GM19035 (cell line): ENCODE results near the gene DERA.
"Not testable (repeated sequence)": the region's sequence is repeated elsewhere in the genome, so short reads cannot be mapped to it uniquely, and the experiment has no call there.

ENCODE experiments used
- ATAC-seq: cut with Tn5 transposase; IDR thresholded peaks from one replicate; pipeline ENCODE4 v1.9.1; 2021; ENCODE audit not compliant: unreplicated experiment

The DERA gene

DNA sequence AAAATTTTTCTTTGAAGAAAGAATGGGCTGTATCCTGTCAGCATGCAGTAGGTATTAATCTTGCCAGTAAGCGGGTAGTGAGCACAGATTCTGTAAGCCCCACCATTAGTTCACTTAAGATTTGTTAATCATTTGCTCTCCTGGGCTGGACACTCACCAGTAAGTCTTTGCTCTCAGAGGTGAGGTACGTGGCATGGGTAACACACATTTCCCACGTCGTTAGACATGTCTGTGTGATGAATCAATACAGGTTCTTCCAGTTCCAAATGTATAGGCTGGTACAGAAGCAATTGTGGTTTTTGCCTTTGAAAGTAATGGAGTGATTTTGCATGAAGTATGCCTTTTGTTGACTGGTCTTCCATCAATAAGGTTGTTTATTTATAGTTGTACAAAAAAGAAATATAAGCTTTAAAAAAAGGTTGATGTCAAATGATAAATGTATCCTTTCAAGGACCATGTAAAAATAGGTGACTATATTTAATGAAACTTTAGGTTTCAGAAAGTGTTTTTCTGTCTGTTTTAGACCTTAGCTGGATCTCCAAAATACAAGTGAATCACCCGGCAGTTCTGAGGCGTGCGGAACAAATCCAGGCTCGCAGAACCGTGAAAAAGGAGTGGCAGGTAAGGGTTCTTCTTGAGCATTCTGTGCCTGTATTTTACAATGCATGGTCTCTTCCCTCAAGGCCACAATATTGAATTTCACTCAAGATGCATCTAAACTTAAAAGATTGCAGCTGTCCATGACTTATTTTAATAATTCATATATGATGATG lies 45.5 kb downstream of the DERA start:
- no peak for ATAC-seq

DNA sequence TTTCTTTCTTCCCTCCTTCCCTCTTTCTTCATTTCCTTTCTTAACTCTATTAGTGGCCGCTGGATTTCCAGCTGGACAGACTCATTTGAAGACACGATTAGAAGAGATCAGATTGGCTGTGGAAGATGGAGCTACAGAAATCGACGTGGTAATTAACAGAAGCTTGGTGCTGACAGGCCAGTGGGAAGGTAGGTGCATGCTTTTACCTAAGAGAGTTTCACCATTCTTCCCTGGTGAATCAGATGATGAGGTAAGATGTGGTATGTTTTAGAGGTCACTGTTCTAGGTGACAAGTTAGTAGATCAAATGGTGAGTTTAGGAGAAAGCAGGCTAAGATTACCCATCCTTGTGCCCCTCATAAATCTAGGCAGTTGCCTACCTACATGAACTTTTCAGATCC lies 51.6 kb downstream of the DERA start:
- ATAC-seq = no peak

- no peak for ATAC-seq
Observed at GRCh38 chr12:15963271-15963670, 52.1 kb downstream of the DERA start.

DNA sequence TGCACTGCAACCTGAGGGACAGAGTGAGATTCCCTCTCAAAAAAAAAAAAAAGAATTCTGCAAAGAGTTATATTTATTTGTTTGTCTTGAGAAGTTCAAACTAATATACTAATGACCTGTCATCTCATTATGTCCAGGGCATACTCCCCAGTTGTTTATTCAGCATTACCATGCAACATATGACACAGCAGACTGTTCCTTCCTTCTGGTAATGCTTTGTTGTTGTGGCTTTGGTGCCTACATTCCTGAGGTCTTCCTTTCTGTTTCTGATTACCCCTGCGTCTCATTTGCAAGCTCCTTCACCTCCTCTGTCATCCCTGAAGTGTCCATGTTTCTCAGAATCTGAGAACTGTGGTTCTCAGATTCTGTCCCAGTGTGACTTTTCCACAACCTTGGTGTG lies 55.3 kb downstream of the DERA start:
- no peak for ATAC-seq

DNA sequence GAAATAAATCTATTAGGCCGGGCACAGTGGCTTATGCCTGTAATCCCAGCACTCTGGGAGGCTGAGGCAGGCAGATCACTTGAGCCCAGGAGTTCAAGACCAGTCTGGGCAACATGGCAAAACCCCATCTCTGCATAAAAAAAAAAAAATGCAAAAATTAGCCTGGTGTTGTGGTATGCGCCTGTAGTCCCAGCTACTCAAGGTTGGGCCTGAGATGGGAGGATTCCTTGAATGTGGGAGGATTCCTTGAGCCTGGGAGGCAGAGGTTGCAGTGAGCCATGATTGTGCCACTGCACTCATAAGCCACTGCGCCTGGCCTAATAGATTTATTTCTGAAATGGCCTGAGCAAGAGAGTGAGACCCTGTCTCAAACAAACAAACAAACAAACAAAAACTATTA lies 55.9 kb downstream of the DERA start:
- ATAC-seq = not testable (repeated sequence)

DNA sequence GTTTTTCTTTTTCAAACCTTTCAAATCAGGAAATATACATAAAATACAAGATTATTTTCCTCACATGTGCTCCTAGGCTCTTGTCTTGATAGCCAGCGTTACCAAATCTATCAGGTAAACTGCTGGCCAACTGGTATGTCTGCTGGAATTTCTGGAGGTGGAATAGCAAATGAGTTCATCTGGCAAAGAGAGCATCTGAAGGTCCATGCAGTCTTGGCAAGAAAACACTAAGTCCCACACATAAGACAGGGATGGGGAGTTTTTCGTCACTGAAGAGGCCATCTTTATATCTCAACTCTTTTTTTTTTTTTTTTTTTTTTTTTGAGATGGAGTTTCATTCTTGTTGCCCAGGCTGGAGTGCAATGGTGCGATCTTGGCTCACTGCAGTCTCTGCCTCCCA lies 60.1 kb downstream of the DERA start:
- no peak for ATAC-seq

- no peak for ATAC-seq
Observed at GRCh38 chr12:15972894-15973293, 61.8 kb downstream of the DERA start.

DNA sequence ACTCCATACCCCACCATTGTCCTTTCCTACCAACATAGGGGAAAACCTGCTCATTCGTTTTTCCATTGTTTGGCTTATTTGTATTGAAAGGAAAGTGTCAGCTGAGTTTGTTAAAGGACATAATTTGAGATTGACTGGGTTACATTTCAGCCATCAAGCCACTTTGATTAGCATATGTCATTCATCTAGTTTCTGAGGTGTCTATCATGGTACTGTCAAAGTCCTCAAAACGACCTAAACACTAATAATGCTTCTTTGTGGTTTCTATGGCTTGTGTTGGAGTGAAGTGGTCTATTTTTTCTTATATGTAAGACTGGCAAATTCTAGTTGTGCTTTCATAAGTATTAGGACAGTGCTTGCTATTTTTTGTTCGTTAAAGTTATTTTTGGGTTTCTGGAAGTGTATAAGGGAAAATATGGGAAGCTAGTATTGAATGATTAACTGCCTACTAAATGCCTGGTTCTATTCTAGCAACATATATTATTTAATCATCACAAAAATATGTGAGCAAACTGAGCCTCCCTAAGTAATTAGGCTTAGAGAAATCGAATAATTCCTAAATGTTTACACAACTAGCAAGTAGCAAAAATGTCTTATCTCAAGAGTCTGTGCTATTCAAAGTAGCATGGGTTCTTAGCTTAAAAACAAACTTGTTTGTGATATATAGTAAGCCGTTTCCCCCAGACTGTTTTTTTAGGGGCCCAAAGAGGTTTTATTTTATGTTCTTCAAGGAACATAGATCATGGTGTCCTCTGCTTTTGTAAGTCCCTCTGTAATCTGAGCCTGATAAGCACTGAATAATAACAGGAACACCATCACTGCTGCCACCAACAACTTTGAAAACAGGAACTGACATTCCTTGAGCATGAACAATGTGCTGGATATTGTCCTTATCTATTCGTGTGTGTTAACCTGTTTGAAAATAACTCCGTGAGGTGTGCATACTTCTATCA lies 67.1 kb downstream of the DERA start:
- ATAC-seq = no peak

DNA sequence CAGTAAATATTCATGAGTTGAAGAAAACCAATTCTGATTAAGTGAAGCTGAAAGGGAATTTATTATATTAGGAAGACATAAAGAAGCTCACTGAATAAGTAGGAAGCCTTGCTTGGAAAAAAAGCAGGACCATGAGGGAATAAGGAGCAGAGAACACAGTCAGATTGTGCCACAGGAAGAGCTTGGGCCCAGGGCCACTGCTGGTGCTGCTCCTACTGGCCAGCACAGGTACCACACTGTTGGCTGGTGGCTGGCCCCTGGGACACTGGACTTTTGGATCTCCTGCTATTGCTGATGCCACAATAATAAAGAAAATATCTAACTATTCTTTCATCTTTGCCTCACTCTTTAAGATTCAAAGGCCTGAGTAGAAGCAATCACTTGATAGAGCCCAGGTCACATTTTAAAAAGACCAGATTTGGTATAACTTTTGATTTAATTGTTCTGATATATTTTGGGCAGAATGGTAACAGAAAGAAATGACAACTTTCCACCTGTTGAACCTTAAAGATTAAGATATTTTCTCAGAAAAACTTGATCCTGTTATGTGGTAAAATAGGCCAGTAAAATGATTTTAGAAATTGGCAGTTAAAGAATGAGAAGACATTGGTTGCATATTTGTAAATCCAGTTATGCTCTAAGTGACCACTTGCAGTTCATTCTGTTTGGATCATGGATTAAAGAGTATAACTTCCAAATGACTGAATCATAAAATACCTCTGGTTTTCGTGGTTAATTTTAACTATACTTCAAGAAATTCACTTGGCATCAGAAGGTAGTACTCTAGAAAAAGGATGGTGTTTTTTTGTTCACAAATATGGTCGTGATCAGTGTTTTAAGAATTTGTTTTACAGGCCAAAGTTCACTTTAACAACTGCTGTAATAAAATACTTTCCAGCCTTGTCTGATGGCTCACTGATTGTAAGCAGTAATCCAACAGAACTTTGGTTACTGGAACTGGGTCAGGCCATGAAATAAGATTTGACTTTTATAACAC lies 68.3 kb downstream of the DERA start:
- peak; percentile 52 for ATAC-seq

DNA sequence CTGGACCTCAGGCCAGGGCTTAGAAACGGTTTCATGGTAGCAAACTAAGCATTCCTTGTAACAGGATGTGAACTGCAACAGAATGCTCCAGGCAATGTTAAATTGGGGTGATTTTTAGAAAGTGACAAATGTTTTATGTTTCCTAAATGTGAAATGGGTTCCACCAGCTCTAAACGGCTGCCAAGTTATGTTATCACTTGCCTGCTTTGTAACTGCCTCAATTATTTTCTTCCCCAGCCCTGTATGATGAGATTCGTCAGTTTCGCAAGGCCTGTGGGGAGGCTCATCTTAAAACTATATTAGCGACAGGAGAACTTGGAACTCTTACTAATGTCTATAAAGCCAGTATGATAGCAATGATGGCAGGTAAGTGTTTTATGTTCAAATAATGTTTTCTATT lies 70.9 kb downstream of the DERA start:
- ATAC-seq = no peak

- no peak for ATAC-seq
Observed at GRCh38 chr12:15982471-15982870, 71.3 kb downstream of the DERA start.

DNA sequence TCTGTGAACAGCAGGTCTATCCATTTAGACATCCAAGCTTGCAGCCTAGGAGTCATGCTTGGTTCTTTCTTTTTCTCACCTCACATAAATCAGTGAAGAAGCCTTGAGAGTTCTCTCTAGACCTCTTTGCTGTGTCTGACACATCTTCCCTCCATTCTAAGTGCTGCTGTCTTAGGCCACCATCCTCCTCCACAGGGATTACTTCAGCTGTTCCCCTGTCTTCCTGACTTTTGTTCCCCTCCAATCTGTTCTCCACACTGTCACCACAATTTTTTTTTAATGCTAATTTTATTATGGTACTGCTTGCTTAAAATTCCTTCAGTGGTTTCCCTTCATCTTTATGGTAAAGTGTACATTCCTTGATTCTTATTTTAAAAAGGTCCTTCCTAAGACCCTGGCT lies 71.8 kb downstream of the DERA start:
- ATAC-seq = no peak

DNA sequence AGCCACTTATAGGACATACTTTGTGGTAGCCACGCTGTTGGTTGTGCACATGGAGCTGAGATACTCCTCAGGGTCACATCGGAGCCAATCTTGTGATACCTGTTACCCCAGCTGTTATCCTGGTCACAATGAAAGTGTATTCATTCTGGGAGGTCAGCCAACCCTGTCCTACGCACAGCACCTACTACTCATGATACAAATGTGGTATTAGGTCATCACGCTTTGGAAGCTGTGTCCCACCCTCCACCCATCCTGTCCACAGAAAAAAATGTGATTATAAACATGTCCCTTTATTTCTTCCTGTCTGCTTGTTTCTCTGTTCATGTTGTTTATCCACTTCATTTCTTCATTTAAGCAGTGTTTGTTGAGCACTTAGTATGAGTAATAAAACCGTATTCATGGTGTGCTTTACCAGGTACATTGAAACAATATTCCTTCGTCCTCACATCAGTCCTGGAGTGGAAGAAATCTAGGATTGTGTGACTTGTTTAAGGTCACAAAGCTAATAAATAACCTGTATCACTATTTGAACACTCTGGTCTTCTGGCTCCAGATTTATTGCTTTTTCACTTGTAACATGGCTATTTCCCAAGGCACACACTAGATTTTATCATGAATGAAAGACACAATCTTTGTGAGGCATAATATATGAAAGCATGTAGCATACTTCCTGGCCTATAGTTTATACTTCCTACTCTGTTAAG lies 73.1 kb downstream of the DERA start:
- no peak for ATAC-seq

- ATAC-seq = no peak
Observed at GRCh38 chr12:15984963-15985362, 73.8 kb downstream of the DERA start.

GRCh38 chr12:15987696-15988095 lies 76.6 kb downstream of the DERA start:
- ATAC-seq = no peak

- ATAC-seq = no peak
Observed at GRCh38 chr12:15988983-15989755, 78.0 kb downstream of the DERA start.

GRCh38 chr12:15995801-15996200 lies 84.7 kb downstream of the DERA start:
- no peak for ATAC-seq

DNA sequence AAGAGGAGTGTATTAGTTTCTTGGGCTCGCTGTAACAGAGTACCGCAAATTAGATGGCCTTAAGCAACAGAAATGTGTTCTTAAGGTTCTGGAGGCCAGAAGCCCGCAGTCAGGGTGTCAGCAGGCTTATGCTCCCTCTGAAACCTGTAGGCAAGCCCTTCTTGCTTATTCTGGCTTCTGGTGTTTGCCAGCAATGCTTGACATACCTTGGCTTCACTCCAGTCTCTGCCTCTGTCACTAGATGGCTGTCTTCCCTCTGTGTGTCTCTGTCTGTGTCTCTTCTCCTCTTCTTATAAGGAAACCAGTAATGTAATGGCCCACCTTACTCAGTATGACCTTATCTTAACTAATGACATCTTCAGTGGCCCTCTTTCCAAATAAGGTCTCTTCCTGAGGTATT lies 85.1 kb downstream of the DERA start:
- no peak for ATAC-seq

- ATAC-seq = no peak
Observed at GRCh38 chr12:15996948-15997347, 85.8 kb downstream of the DERA start.

DNA sequence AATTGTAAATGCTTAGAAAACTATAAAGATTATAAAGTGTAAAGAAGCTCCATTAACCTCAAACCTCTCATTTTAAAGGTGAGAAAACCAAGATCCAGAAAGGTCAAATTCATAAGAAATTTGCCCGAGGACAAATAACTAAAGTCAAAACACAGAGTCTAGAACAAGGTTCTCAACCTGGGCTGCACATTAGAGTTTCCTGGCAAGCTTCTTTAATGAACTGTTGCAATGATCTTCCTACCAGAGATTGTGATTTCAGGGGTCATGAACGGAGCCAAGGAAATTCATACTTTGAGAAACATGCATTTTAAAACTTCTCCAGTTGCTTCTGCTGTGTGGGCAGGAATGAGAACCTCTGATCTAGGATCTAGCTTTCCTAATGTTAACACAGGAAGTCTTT lies 86.8 kb downstream of the DERA start:
- no peak for ATAC-seq
